ENCODE results near the gene SLC16A12. TPM values are rescaled to one million over a fixed set of nuclear protein-coding genes. Genes with fewer than 3 reads are reported as not detected.

SLC16A12 gene
- total and polyA plus RNA-seq, 2 donors (not counting 1 experiment from before 2014, with no cell fraction given), result under 0.01 to 0.26 TPM

- Histone ChIP-seq H3K4me2 (ENCODE audit: extremely low read depth, insufficient read depth, low read length) (no peak overlapping the region), H2AFZ (ENCODE audit: low read length) (no peak overlapping the region), H3K4me3 (replicated peaks in 1 of 4; ENCODE audit: control extremely low read depth in 1 of 4, insufficient read depth in 1 of 4, low read depth in 3 of 4, low read length in 4 of 4) (no peak overlapping the region), H3K9me3 (ENCODE audit: control insufficient read depth, insufficient read depth, low read depth, low read length) (no peaks in the 10 kb centered on the region), H3K36me3 (ENCODE audit: control insufficient read depth, insufficient read depth, low read length) (no peaks in the 10 kb centered on the region), H3K9ac (ENCODE audit: insufficient read depth, low read length) (no peak overlapping the region), H3K4me1 (ENCODE audit: control insufficient read depth, extremely low read depth, insufficient read depth, low read length) (peaks cover 8% of the 10 kb centered on the region), H3K27me3 (ENCODE audit: control insufficient read depth, insufficient read depth, low read length) (no peaks in the 10 kb centered on the region), H3K79me2 (ENCODE audit: control insufficient read depth, insufficient read depth, low read length) (no peaks in the 10 kb centered on the region), H4K20me1 (ENCODE audit: control insufficient read depth, extremely low read depth, insufficient read depth, low read length) (no peaks in the 10 kb centered on the region), H3K27ac (ENCODE audit: insufficient read depth, low read length) (no peak overlapping the region)
- DNase-seq (ENCODE audit: low read depth in 2 of 2), result no peak
- TF ChIP-seq EZH2 (IDR thresholded peaks at IDR 0.05; ENCODE audit: low read length, missing control alignments) (no peak), CTCF (conservative IDR thresholded peaks at IDR 0.05 in 1 of 2, IDR thresholded peaks at IDR 0.05 in 1 of 2; ENCODE audit: low read depth in 1 of 2, low read length in 2 of 2) (no peak)
These were observed 9.0 kb downstream of the SLC16A12 start for GRCh38 chr10:89526358-89526757.

GRCh38 chr10:89525556-89525955 lies 9.8 kb downstream of the SLC16A12 start:
- H3K36me3 ChIP-seq (ENCODE audit: control insufficient read depth, insufficient read depth, low read length), result no peaks in the 10 kb centered on the region
- no peak overlapping the region for H3K4me3 ChIP-seq (replicated peaks in 1 of 4; ENCODE audit: control extremely low read depth in 1 of 4, insufficient read depth in 1 of 4, low read depth in 3 of 4, low read length in 4 of 4)
- H3K4me2 ChIP-seq (ENCODE audit: extremely low read depth, insufficient read depth, low read length), result no peak overlapping the region
- H3K27me3 ChIP-seq (ENCODE audit: control insufficient read depth, insufficient read depth, low read length), result no peaks in the 10 kb centered on the region
- no peaks in the 10 kb centered on the region for H4K20me1 ChIP-seq (ENCODE audit: control insufficient read depth, extremely low read depth, insufficient read depth, low read length)
- no peaks in the 10 kb centered on the region for H3K79me2 ChIP-seq (ENCODE audit: control insufficient read depth, insufficient read depth, low read length)
- TF ChIP-seq CTCF (conservative IDR thresholded peaks at IDR 0.05 in 1 of 2, IDR thresholded peaks at IDR 0.05 in 1 of 2; ENCODE audit: low read depth in 1 of 2, low read length in 2 of 2) (no peak), EZH2 (IDR thresholded peaks at IDR 0.05; ENCODE audit: low read length, missing control alignments) (no peak)
- no peak for DNase-seq (ENCODE audit: low read depth in 2 of 2)
- H2AFZ ChIP-seq (ENCODE audit: low read length), result no peak overlapping the region
- H3K4me1 ChIP-seq (ENCODE audit: control insufficient read depth, extremely low read depth, insufficient read depth, low read length), result peaks cover 8% of the 10 kb centered on the region
- no peak overlapping the region for H3K9ac ChIP-seq (ENCODE audit: insufficient read depth, low read length)
- no peak overlapping the region for H3K27ac ChIP-seq (ENCODE audit: insufficient read depth, low read length)
- H3K9me3 ChIP-seq (ENCODE audit: control insufficient read depth, insufficient read depth, low read depth, low read length), result no peaks in the 10 kb centered on the region

GRCh38 chr10:89524279-89524678 lies 11.1 kb downstream of the SLC16A12 start:
- Histone ChIP-seq H4K20me1 (ENCODE audit: control insufficient read depth, extremely low read depth, insufficient read depth, low read length) (no peaks in the 10 kb centered on the region), H3K4me2 (ENCODE audit: extremely low read depth, insufficient read depth, low read length) (no peak overlapping the region), H3K9ac (ENCODE audit: insufficient read depth, low read length) (no peak overlapping the region), H3K9me3 (ENCODE audit: control insufficient read depth, insufficient read depth, low read depth, low read length) (no peaks in the 10 kb centered on the region), H3K27ac (ENCODE audit: insufficient read depth, low read length) (no peak overlapping the region), H3K4me3 (replicated peaks in 1 of 4; ENCODE audit: control extremely low read depth in 1 of 4, insufficient read depth in 1 of 4, low read depth in 3 of 4, low read length in 4 of 4) (no peak overlapping the region), H2AFZ (ENCODE audit: low read length) (no peak overlapping the region), H3K4me1 (ENCODE audit: control insufficient read depth, extremely low read depth, insufficient read depth, low read length) (peaks cover 8% of the 10 kb centered on the region), H3K79me2 (ENCODE audit: control insufficient read depth, insufficient read depth, low read length) (no peaks in the 10 kb centered on the region), H3K36me3 (ENCODE audit: control insufficient read depth, insufficient read depth, low read length) (no peaks in the 10 kb centered on the region), H3K27me3 (ENCODE audit: control insufficient read depth, insufficient read depth, low read length) (no peaks in the 10 kb centered on the region)
- DNase-seq (ENCODE audit: low read depth in 2 of 2), result no peak
- no peak for TF ChIP-seq CTCF (conservative IDR thresholded peaks at IDR 0.05 in 1 of 2, IDR thresholded peaks at IDR 0.05 in 1 of 2; ENCODE audit: low read depth in 1 of 2, low read length in 2 of 2)
